ENCODE results near the gene NEK1. TPM values are rescaled to one million over a fixed set of nuclear protein-coding genes. Genes with fewer than 3 reads are reported as not detected.
A peak's percentile ranks its signal among the peaks of the same experiment; 100 is the strongest.

NEK1 gene
- total and polyA plus RNA-seq, 2 of the 13 experiments (the other 11 are each of a cell fraction or from before 2014, with no cell fraction given), result 2.9 to 5.4 TPM

GRCh38 chr4:169604903-169605331 lies 7.5 kb downstream of the NEK1 start (continued):
- TF ChIP-seq ZNF34 (CRISPR knock-in tag; IDR thresholded peaks at IDR 0.05; ENCODE audit: borderline replicate concordance), result no peak
- no peak for TF ChIP-seq SRF (IDR thresholded peaks at IDR 0.05; ENCODE audit: low read depth, low read length)
- no peak for TF ChIP-seq AHDC1 (CRISPR knock-in tag; IDR thresholded peaks at IDR 0.05; ENCODE audit: borderline replicate concordance)
- no peak for TF ChIP-seq STAT5B (CRISPR knock-in tag; IDR thresholded peaks at IDR 0.05)
- no peak for TF ChIP-seq MXD3 (CRISPR knock-in tag; IDR thresholded peaks at IDR 0.05)

- no peak overlapping the region for H3K4me2 ChIP-seq (ENCODE audit: low read depth, low read length)
- no peaks in the 10 kb centered on the region for H4K20me1 ChIP-seq (ENCODE audit: insufficient read depth, low read length)
- no TSS peak for BruUV-seq (replicated peaks)
- H3K4me1 ChIP-seq (ENCODE audit: insufficient read depth, low read length), result no peaks in the 10 kb centered on the region
- no peaks in the 10 kb centered on the region; a peak in 1 of 5 replicates for H3K27me3 ChIP-seq (ENCODE audit: control insufficient read depth in 1 of 2, insufficient read depth in 2 of 2, low read length in 2 of 2)
- H3K9ac ChIP-seq (ENCODE audit: insufficient read depth, low read depth, low read length), result no peak overlapping the region
- no peak for FAIRE-seq
- no peak overlapping the region for H3K27ac ChIP-seq (ENCODE audit: extremely low read length, insufficient read depth, low read length)
- CTCF ChIA-PET (ENCODE audit: low intra/inter-chr PET ratio, low total read pairs), result no interaction called here
- in situ Hi-C loops (cut with HindIII; ENCODE audit: extremely low pct_ligation_motif_present, low pct_unique_long_range_greater_than_20kb), result loop anchor here (25.0 kb wide), 1 partner anchor 483 kb away; the partner anchor contains the start of gene AADAT
- no peak overlapping the region for H2AFZ ChIP-seq (ENCODE audit: low read length)
- no peaks in the 10 kb centered on the region for H3K79me2 ChIP-seq (ENCODE audit: insufficient read depth, low read length)
- ATAC-seq, result no peak
- DNase-seq (ENCODE audit: low spot score), result no peak
- H3K4me3 ChIP-seq (replicated peaks in 1 of 3; ENCODE audit: insufficient read depth in 1 of 3, low read depth in 2 of 3, low read length in 3 of 3), result no peak overlapping the region
- TF ChIP-seq FOXP4 (CRISPR knock-in tag; IDR thresholded peaks at IDR 0.05) (no peak), FOSL2 (CRISPR knock-in tag; IDR thresholded peaks at IDR 0.05) (0 out of 2 replicates have a peak, but pooled peaks have one; percentile 34)
- H3K36me3 ChIP-seq (replicated peaks in 1 of 2; ENCODE audit: control insufficient read depth in 1 of 2, insufficient read depth in 2 of 2, low read length in 2 of 2), result peaks cover 0 to 12% of the 10 kb centered on the region in 2 experiments; a peak in 2 of 5 replicates
- WGBS (ENCODE audit: low lambda C conversion rate), result 66% methylated on average over 1 of the region's 1 CpG
- POLR2A ChIA-PET, result no interaction called here
- H3K9me3 ChIP-seq (ENCODE audit: low read length), result no peaks in the 10 kb centered on the region
- intact Hi-C loops (cut with micrococcal nuclease; ENCODE audit: unreplicated experiment), result no loop called here
These were observed 8.1 kb downstream of the NEK1 start for GRCh38 chr4:169604131-169604900.

Measured in HepG2 (cell line).